HG03108 (cell line): ENCODE measurements around the gene BCL6B.
"Not testable (repeated sequence)": the region's sequence is repeated elsewhere in the genome, so short reads cannot be mapped to it uniquely, and the experiment has no call there.

Experiments used
- ATAC-seq: cut with Tn5 transposase; IDR thresholded peaks from one replicate; pipeline ENCODE4 v1.9.1; 2021; ENCODE audit warnings: moderate library complexity; ENCODE audit not compliant: unreplicated experiment

The BCL6B gene

DNA sequence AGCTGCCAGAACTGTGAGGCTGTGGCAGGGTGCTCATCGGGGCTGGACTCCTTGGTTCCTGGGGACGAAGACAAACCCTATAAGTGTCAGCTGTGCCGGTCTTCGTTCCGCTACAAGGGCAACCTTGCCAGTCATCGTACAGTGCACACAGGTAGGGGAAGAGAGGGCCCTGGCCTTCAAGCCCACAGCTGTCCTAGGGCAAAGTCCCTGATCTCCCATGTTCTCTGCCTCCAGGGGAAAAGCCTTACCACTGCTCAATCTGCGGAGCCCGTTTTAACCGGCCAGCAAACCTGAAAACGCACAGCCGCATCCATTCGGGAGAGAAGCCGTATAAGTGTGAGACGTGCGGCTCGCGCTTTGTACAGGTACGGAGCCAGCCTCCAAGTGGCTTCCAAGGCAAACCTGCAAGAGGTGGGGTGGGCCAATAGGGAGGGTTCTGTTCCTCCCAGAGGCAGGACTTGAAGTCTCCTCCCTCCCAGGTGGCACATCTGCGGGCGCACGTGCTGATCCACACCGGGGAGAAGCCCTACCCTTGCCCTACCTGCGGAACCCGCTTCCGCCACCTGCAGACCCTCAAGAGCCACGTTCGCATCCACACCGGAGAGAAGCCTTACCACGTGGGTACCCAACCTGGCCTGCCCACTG is 3.7 kb downstream of the BCL6B start:
- ATAC-seq = no peak

DNA sequence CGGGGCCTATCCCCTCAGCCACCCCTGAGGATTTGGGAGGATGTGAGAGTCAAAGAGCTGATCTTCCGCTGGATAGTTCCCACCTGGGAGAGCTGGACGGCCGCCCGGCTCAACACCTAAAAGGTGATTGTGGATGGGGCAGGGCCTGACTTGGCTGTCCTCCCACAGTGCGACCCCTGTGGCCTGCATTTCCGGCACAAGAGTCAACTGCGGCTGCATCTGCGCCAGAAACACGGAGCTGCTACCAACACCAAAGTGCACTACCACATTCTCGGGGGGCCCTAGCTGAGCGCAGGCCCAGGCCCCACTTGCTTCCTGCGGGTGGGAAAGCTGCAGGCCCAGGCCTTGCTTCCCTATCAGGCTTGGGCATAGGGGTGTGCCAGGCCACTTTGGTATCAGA is 4.5 kb downstream of the BCL6B start:
- no peak for ATAC-seq

GRCh38 chr17:7029096-7029495 is 6.2 kb downstream of the BCL6B start:
- no peak for ATAC-seq

DNA sequence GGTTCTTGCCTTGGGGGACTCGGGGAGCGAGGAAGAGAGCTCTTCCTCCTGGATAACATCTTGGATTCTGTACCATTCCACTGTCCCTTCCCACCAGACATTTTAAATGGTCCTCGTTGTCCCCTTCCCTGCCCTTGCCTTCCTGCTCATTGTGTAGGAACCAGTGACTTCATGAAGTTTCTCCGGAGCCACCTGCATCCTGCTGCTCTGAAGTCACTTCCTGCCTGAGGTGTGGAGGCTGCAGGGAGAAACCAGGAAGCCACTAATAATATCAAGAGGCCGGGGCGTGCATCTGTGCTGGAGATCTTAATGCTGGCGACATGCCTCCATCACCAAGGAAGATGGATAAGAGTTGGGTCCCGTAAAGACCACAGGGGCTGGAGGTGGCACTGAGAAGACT is 6.8 kb downstream of the BCL6B start:
- no peak for ATAC-seq

GRCh38 chr17:7034955-7035590 is 12.2 kb downstream of the BCL6B start:
- ATAC-seq = peak; percentile 4

- ATAC-seq = peak; percentile 91
These were observed 12.9 kb downstream of the BCL6B start, which contains the start of gene SLC16A13 for GRCh38 chr17:7035591-7036368. Gene SLC16A13 (plus strand): TSS chr17:7036015. CDS start chr17:7036383, 368 bp downstream.

DNA sequence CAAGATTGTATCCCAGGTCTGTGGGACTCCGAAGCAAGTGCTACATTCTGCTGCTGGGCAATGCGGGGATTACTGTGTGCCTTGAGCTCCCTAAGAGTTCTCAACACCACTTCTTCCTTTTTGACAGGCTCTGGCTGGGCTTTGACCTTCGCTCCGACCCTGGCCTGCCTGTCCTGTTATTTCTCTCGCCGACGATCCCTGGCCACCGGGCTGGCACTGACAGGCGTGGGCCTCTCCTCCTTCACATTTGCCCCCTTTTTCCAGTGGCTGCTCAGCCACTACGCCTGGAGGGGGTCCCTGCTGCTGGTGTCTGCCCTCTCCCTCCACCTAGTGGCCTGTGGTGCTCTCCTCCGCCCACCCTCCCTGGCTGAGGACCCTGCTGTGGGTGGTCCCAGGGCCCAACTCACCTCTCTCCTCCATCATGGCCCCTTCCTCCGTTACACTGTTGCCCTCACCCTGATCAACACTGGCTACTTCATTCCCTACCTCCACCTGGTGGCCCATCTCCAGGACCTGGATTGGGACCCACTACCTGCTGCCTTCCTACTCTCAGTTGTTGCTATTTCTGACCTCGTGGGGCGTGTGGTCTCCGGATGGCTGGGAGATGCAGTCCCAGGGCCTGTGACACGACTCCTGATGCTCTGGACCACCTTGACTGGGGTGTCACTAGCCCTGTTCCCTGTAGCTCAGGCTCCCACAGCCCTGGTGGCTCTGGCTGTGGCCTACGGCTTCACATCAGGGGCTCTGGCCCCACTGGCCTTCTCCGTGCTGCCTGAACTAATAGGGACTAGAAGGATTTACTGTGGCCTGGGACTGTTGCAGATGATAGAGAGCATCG is 15.4 kb downstream of the BCL6B start:
- no peak for ATAC-seq

DNA sequence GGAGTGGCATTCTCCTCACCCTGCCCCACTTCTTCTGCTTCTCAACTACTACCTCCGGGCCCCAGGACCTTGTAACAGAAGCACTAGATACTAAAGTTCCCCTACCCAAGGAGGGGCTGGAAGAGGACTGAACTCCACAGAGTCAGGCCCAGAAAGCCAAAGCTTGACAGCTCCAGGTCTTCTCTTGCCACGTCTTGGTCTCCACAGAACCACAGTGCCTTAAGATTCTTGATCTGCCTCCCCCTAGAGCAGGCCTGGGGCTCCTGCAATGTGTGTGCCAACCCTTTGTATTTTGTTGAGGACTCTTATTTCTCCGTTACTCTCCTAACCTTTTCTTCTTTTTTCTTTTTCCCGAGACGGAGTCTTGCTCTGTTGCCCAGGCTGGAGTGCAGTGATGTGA is 17.0 kb downstream of the BCL6B start:
- ATAC-seq = no peak

DNA sequence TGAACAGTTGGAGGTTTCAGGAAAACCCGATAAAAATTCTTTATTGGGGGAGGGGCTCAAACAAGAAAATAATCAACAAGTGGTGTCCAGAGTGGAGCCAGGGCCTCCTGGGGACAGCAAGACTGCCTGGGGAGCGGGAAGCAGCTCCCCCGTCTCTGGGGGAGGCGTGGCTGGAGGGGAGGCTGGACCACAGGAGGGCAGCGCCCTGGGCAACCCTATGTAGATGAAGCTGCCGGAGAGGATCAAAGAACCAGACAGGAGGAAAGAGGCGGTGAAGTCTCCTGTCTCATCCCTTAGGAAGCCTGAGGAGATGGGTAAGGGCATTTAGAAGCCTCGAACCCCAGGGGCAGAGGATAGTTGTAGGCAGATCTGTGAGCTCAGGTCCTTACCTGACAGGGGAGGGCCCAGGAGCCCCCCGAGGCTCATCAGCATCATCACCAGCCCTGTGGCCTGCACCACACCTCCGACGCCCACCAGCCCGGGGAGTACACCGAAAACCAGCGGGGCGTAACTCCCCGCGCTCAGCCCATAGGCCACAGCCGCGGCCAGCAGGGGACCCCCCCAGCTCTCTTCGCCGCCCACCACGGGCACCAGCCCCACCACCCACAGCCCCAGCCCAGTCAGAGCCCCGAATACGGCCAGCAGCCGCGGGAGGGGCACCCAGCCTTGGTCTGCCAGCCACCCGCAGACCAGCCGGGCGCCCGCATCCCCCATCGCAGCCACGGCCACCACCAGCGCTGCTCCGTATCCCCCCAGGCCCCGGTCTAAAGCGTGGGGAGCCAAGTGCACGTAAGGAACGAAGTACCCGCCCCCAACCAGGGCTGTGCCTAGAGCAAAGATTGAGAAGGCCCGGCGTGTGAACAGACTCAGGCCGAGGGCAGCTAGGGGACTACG is 19.0 kb downstream of the BCL6B start:
- no peak for ATAC-seq

- no peak for ATAC-seq
These were observed 19.8 kb downstream of the BCL6B start for GRCh38 chr17:7042501-7043181.

DNA sequence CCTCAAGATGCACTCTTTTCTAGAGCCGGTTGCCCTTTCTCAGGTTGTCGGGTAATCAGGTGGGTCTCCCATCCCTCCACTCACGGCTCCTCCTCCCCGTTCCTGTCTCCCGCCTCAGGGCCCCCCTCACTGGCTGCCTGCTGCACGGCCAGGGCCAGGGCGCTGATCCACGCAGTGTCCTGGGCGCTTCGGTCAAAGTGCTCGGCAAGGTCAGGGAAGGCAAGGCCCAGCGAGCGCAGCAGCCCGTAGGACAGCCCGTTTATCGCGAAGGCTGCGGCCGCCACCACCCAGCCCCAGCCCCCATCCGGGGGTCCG is 20.3 kb downstream of the BCL6B start:
- no peak for ATAC-seq

- no peak for ATAC-seq
These were observed 20.8 kb downstream of the BCL6B start, which contains the start of gene SLC16A11 for GRCh38 chr17:7043497-7044198. Gene SLC16A11 (minus strand): TSS chr17:7044092. CDS start chr17:7043513, 579 bp downstream.

- ATAC-seq = no peak
These were observed 22.8 kb downstream of the BCL6B start for GRCh38 chr17:7045492-7046126.

DNA sequence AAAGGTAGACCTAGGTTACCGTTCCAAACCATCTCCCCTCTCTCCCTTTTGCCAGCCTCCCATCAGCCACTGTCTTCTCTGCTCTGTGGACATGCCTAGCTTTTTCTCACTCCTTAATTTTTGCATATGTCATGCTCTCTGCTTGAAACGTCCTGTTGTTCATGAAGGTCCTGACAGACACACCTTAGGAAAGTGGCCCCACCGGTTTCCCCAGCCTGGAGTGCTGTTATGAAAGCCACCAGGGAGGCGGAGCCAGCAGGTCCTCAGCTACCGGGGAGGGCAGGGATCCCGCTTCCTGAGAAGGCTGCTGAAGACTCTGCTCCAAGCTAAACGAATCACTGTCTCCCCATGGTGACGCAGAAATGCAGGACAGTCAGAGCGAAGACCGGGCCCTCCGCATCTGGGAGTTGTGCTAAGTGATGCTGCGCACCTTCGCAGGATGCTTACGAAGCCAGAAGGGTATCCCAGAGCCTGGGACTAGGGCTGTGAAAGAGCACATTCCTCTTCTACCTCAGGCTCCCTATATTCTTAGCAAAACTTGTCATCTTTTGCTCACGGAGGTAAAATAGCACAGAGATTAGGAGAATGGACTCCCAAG is 23.4 kb downstream of the BCL6B start:
- ATAC-seq = no peak

GRCh38 chr17:7046725-7047397 is 24.0 kb downstream of the BCL6B start:
- ATAC-seq = not testable (repeated sequence)

DNA sequence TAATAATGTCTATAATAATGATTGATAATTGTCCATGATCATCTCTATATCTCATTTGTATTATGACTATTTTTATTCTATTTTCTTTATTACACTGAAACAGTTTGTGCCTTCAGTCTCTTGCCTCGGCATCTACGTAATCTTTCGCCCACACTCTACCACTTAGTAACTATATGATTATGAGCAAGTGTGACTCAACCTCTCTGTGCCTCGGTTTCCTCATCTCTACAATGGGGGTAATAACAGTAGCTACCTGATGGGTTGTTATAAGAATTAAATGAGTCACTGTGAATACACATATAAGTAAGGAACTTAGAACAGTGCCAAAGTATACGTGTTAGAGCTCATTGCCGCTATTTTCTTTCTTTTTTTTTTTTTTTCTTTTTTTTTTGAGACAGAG is 24.7 kb downstream of the BCL6B start:
- ATAC-seq = no peak

DNA sequence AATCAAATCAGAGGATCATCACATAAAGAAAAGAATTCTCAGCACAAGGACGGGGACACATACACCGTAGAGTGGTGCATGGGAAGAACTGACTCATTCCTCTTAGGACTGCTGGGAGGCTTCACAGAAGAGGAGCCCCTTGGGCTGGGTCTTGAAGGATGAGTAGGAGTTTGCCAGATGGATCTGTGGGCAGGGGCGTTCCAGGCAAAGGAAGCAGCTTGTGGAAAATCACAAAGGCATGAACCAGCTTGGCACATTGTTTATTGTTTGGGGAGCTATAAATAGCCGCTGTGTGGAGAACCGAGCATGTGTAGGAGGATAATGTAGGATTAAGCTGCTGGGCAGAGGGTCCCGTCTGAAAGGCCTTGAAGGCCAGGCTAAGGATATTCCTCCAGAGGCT is 26.1 kb downstream of the BCL6B start:
- ATAC-seq = no peak

- not testable (repeated sequence) for ATAC-seq
These were observed 27.7 kb downstream of the BCL6B start for GRCh38 chr17:7050583-7050982.
